PC-3 (cell line): Measurements from ENCODE around the gene CAMTA1. TPM values are rescaled to one million over a fixed set of nuclear protein-coding genes. Genes with fewer than 3 reads are reported as not detected.

Source experiments
- ATAC-seq: fragments of 200-7000 bp; cut with Tn5 transposase; 2 replicates; pipeline ENCODE4 v1.9.1; 2020; ENCODE audit warnings: mild to moderate bottlenecking, moderate library complexity
- BruUV-seq: library from RNA; stranded (reverse); fragments of 400-500 nt; replicated peaks from 2 replicates; lab custom pipeline; 2021; lab: Mats Ljungman, UMichigan
- CTCF ChIA-PET: fragments of 300-600 bp; sonication (Branson Sonifier 250); formaldehyde crosslinking; loops from one replicate; lab custom pipeline; 2022; ENCODE audit warnings: antibody characterized with exemption; lab: Charles Lee
- POLR2A ChIA-PET: fragments of 300-600 bp; sonication (Branson Sonifier 250); formaldehyde crosslinking; loops from one replicate; lab custom pipeline; 2022; ENCODE audit warnings: antibody characterized with exemption; ENCODE audit not compliant: unreplicated experiment; lab: Charles Lee
- DNase-seq: peaks from one replicate; pipeline ENCODE4 v3.0.0-alpha.2; 2015
- H2AFZ ChIP-seq: fragments of 300-600 bp; sonication (generic); 2 replicates; pipeline ENCODE4 v1.6.0; 2016; ENCODE audit warnings: antibody characterized with exemption, low read length
- H3F3A ChIP-seq: fragments of 300-600 bp; sonication (generic); one replicate; pipeline ENCODE4 v1.6.0; 2017; ENCODE audit warnings: antibody characterized with exemption, low read length, control low read depth, mild to moderate bottlenecking; ENCODE audit not compliant: unreplicated experiment
- H3K27ac ChIP-seq: fragments of 300-600 bp; sonication (generic); 2 replicates; pipeline ENCODE4 v1.5.1; 2016; ENCODE audit warnings: mild to moderate bottlenecking, low read length
- H3K27me3 ChIP-seq: fragments of 300-600 bp; sonication (generic); 2 replicates; pipeline ENCODE4 v1.6.1; 2016; ENCODE audit warnings: low read length, mixed read lengths
- H3K36me3 ChIP-seq: fragments of 300-600 bp; sonication (generic); 2 replicates; pipeline ENCODE4 v1.6.1; 2016; ENCODE audit warnings: low read depth, mixed run types, low read length, mixed read lengths
- H3K4me1 ChIP-seq: fragments of 300-600 bp; sonication (generic); 2 replicates; pipeline ENCODE4 v1.5.1; 2016; ENCODE audit warnings: low read length; ENCODE audit not compliant: insufficient read depth
- H3K4me2 ChIP-seq: fragments of 300-600 bp; sonication (generic); 2 replicates; pipeline ENCODE4 v1.6.0; 2016; ENCODE audit warnings: low read length
- H3K4me3 ChIP-seq: fragments of 300-600 bp; sonication (generic); 2 replicates; pipeline ENCODE4 v1.5.1; 2016; ENCODE audit warnings: mild to moderate bottlenecking, low read length, mixed read lengths
- H3K79me2 ChIP-seq: fragments of 300-600 bp; sonication (generic); 2 replicates; pipeline ENCODE4 v1.6.1; 2017; ENCODE audit warnings: low read length, mixed read lengths
- H3K9ac ChIP-seq: fragments of 300-600 bp; sonication (generic); 2 replicates; pipeline ENCODE4 v1.6.0; 2016; ENCODE audit warnings: mild to moderate bottlenecking, low read length
- H3K9me2 ChIP-seq: fragments of 300-600 bp; sonication (generic); replicated peaks from 2 replicates; pipeline ENCODE4 v1.6.1; 2016; ENCODE audit warnings: mixed run types, low read length, mixed read lengths
- H3K9me3 ChIP-seq: fragments of 300-600 bp; sonication (generic); 2 replicates; pipeline ENCODE4 v1.6.1; 2016; ENCODE audit warnings: low read length, mixed read lengths
- H4K20me1 ChIP-seq: fragments of 300-600 bp; sonication (generic); 2 replicates; pipeline ENCODE4 v1.6.1; 2016; ENCODE audit warnings: low read length, mixed read lengths
- CTCF ChIP-seq: fragments of 300-600 bp; sonication (generic); conservative IDR thresholded peaks from 2 replicates; pipeline ENCODE4 v1.5.1; 2017; ENCODE audit warnings: antibody characterized with exemption, low read depth, mild to moderate bottlenecking, low read length
- EZH2 ChIP-seq: fragments of 300-600 bp; sonication (generic); IDR thresholded peaks from one replicate; pipeline ENCODE4 v1.6.1; 2017; ENCODE audit warnings: antibody characterized with exemption, mild to moderate bottlenecking, low read length; ENCODE audit not compliant: unreplicated experiment
- EZH2phosphoT487 ChIP-seq: fragments of 300-600 bp; sonication (generic); IDR thresholded peaks from 2 replicates; pipeline ENCODE4 v1.6.1; 2018; ENCODE audit warnings: mild to moderate bottlenecking, antibody characterized with exemption, low read length, borderline replicate concordance
- intact Hi-C: fragments of 100-400 bp; cut with micrococcal nuclease; formaldehyde crosslinking; loops from 2 replicates; pipeline ENCODE4 v1.9.0; 2023
- total RNA-seq: library from RNA; depleted of rRNA; stranded (reverse); fragments of >200 nt; gene quantifications from 2 replicates; pipeline ENCODE4 v1.2.3, GENCODE V29; 2014

The CAMTA1 gene
- total RNA-seq, 1 experiment from 2014 or later, result 40.8 TPM

- Histone ChIP-seq H3K27me3 (no peaks in the 10 kb centered on the region), H3K9ac (no peak overlapping the region), H3K4me1 (peaks cover 4% of the 10 kb centered on the region), H3K4me2 (no peak overlapping the region), H3K9me3 (no peaks in the 10 kb centered on the region), H3K4me3 (no peak overlapping the region), H2AFZ (no peak overlapping the region), H3K27ac (no peak overlapping the region), H3F3A (no peaks in the 10 kb centered on the region), H3K79me2 (no peaks in the 10 kb centered on the region), H3K36me3 (no peaks in the 10 kb centered on the region), H3K9me2 (no peaks in the 10 kb centered on the region), H4K20me1 (no peaks in the 10 kb centered on the region)
- no peak for DNase-seq
- ChIA-PET CTCF (no interaction called here), POLR2A (no interaction called here)
- no TSS peak for BruUV-seq
- intact Hi-C loops, result loop anchor here (10.0 kb wide), 1 partner anchor 183 kb away; no protein-coding TSS in a partner anchor
- ATAC-seq, result no peak
- no peak for TF ChIP-seq EZH2phosphoT487
- TF ChIP-seq EZH2, result no peak
- TF ChIP-seq CTCF, result no peak
These were observed 622.3 kb downstream of the CAMTA1 start for GRCh38 chr1:7407544-7407895.

DNA sequence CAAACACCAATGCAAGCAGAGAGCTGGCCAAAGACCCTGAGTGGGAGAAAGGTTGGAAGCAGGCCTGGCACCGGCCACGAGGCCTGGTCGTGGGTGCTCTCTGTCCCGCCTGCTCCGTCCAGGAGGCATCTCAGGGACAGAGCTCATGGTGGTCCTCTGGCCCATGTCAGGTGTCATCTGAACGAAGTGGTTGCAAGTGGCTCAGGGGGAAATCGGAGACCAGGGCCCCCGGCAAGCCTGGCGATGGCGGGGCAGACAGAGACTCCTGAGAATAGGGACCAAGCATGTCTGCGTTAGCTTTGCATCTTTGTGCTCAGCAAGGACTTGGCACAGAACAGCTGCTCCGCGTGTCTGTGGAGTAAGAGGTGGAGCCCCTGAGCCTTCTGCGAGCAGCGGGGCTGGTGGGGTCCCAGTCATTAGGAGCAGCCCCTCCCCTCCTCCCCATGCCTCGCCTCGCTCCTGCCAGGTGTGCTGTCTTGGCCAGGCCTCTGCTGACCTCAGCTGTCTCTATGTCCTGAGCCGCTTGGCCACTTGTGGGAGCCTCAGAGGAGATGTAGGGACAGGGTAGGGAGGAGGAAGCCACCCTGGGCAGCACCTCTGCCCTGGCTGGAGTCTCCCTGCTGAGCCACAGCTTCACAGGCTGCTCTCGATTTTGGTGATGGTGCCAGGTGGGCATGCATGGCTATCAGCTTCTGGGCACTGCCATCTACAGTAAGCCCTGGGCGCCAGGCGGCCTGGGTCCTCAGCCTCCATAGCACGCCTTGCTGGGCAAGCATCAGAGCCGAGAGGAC is 622.9 kb downstream of the CAMTA1 start:
- Histone ChIP-seq H3K79me2 (no peaks in the 10 kb centered on the region), H3K4me2 (no peak overlapping the region), H4K20me1 (no peaks in the 10 kb centered on the region), H3K9me3 (no peaks in the 10 kb centered on the region), H3K9me2 (no peaks in the 10 kb centered on the region), H3F3A (no peaks in the 10 kb centered on the region), H2AFZ (no peak overlapping the region), H3K36me3 (no peaks in the 10 kb centered on the region), H3K27me3 (no peaks in the 10 kb centered on the region), H3K4me1 (no peaks in the 10 kb centered on the region), H3K9ac (no peak overlapping the region), H3K4me3 (no peak overlapping the region), H3K27ac (no peak overlapping the region)
- POLR2A ChIA-PET, result no interaction called here
- no peak for DNase-seq
- ATAC-seq, result no peak
- BruUV-seq, result no TSS peak
- TF ChIP-seq EZH2phosphoT487, result no peak
- intact Hi-C loops, result loop anchor here (10.0 kb wide), 1 partner anchor 183 kb away; no protein-coding TSS in a partner anchor
- CTCF ChIA-PET, result no interaction called here

DNA sequence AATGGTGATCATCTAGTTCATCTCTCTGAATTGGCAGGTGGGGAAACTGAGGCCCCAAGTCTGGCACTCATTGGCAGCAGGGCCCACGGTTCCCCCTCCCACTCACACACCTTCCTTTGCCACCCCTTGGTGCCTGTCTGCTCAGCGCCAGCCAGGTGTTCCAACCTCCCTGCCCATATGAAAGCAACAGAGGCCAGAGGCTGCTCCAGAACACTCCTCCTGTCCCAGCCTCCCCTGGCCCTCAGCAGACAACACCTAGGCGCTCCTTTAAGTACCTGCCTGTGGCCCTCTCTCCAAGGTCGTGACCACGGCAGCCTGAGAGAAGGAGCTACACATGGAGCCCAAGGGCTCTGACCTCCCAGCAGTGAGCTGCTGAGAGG is 623.5 kb downstream of the CAMTA1 start:
- ChIA-PET POLR2A (no interaction called here), CTCF (no interaction called here)
- H2AFZ ChIP-seq, result no peak overlapping the region
- no peaks in the 10 kb centered on the region for H3K36me3 ChIP-seq
- TF ChIP-seq CTCF, result no peak
- TF ChIP-seq EZH2, result no peak
- no peak overlapping the region for H3K9ac ChIP-seq
- no peaks in the 10 kb centered on the region for H3K79me2 ChIP-seq
- H3K27ac ChIP-seq, result no peak overlapping the region
- DNase-seq, result no peak
- intact Hi-C loops, result loop anchor here (10.0 kb wide), 1 partner anchor 184 kb away; no protein-coding TSS in a partner anchor
- H4K20me1 ChIP-seq, result no peaks in the 10 kb centered on the region
- H3K27me3 ChIP-seq, result no peaks in the 10 kb centered on the region
- no peaks in the 10 kb centered on the region for H3K9me3 ChIP-seq
- no peaks in the 10 kb centered on the region for H3K4me1 ChIP-seq
- BruUV-seq, result no TSS peak
- H3F3A ChIP-seq, result no peaks in the 10 kb centered on the region
- no peak overlapping the region for H3K4me2 ChIP-seq
- H3K4me3 ChIP-seq, result no peak overlapping the region
- no peak for ATAC-seq
- no peaks in the 10 kb centered on the region for H3K9me2 ChIP-seq
